Measurements from ENCODE around the gene APBA2. TPM values are rescaled to one million over a fixed set of nuclear protein-coding genes. Genes with fewer than 3 reads are reported as not detected.

The APBA2 gene
- total RNA-seq, 1 experiment from 2014 or later = 0.31 TPM

- no peaks in the 10 kb centered on the region for H3K36me3 ChIP-seq (ENCODE audit: control insufficient read depth, insufficient read depth, low read length)
- BruUV-seq (replicated peaks) = no TSS peak
Observed at GRCh38 chr15:28899061-28899738, 13.4 kb downstream of the APBA2 start.

DNA sequence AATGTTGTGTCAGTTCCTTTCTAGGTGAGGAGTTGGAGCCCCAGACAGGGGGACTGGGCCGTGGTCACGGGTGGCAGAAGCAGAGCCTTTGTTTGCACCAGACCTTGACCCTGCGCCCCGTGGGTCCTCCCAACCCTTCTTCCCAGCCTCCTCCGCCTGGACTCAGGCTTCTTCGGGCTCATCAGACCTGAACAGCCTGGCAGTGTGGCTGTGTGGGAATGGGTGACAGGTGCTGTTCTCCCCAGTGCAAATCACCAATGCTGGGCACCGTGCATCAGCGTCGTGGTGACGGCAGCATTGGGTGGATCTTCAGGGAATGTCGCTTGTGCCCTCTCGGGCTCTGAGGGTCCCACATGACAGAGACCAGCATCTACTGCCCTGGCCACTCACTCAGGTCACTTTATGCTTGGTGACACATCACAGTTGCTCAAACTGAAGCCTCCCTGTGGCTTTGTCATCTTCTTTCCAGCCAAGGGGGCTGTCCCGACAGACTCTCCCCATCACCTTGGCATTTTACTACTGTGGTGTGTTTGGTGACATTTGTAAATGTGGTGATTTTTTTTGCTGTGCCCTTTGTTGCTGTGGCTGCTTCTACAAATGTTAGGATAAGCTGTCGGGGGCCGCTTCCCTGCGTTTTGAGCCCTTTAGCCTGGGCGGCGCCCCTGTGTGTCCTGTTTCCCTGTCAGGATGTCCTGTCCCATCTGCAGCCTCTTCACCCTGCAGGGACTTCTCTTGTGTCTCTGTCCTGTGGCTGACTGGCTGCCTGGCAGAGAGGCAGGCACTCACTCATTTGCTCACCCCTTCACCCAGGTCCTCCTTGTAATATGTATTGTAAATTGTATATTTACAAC lies 14.5 kb downstream of the APBA2 start:
- DNase-seq (ENCODE audit: low read depth, low spot score) (no peak), ATAC-seq (no peak)
- ChIA-PET POLR2A (no interaction called here), CTCF (no interaction called here)
- no peaks in the 10 kb centered on the region for H3K36me3 ChIP-seq (ENCODE audit: control insufficient read depth, insufficient read depth, low read length)
- no peaks in the 10 kb centered on the region for H3K27me3 ChIP-seq (ENCODE audit: control insufficient read depth, insufficient read depth, low read length)
- no peak for TF ChIP-seq SIN3A (IDR thresholded peaks at IDR 0.05; ENCODE audit: borderline replicate concordance, insufficient read depth, low read depth, low read length)
- no peak for TF ChIP-seq TCF7L2 (IDR thresholded peaks at IDR 0.05; ENCODE audit: low read depth, low read length)
- TF ChIP-seq, protein P1, sequence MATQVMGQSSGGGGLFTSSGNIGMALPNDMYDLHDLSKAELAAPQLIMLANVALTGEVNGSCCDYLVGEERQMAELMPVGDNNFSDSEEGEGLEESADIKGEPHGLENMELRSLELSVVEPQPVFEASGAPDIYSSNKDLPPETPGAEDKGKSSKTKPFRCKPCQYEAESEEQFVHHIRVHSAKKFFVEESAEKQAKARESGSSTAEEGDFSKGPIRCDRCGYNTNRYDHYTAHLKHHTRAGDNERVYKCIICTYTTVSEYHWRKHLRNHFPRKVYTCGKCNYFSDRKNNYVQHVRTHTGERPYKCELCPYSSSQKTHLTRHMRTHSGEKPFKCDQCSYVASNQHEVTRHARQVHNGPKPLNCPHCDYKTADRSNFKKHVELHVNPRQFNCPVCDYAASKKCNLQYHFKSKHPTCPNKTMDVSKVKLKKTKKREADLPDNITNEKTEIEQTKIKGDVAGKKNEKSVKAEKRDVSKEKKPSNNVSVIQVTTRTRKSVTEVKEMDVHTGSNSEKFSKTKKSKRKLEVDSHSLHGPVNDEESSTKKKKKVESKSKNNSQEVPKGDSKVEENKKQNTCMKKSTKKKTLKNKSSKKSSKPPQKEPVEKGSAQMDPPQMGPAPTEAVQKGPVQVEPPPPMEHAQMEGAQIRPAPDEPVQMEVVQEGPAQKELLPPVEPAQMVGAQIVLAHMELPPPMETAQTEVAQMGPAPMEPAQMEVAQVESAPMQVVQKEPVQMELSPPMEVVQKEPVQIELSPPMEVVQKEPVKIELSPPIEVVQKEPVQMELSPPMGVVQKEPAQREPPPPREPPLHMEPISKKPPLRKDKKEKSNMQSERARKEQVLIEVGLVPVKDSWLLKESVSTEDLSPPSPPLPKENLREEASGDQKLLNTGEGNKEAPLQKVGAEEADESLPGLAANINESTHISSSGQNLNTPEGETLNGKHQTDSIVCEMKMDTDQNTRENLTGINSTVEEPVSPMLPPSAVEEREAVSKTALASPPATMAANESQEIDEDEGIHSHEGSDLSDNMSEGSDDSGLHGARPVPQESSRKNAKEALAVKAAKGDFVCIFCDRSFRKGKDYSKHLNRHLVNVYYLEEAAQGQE (IDR thresholded peaks at IDR 0.05; ENCODE audit: insufficient read depth in 1 of 2, low read depth in 2 of 2, low read length in 1 of 2) = no peak
- no peak for TF ChIP-seq CTCF (IDR thresholded peaks at IDR 0.05)
- no peak for TF ChIP-seq POLR2AphosphoS5 (IDR thresholded peaks at IDR 0.05; ENCODE audit: low read depth, low read length)
- H3K4me3 ChIP-seq (ENCODE audit: low read depth in 2 of 2, low read length in 2 of 2) = no peak overlapping the region
- H3K9me3 ChIP-seq (ENCODE audit: control insufficient read depth, insufficient read depth, low read depth, low read length) = no peaks in the 10 kb centered on the region
- no peak overlapping the region for H3K27ac ChIP-seq (ENCODE audit: low read length)
- in situ Hi-C loops (cut with HindIII; ENCODE audit: low pct_unique_long_range_greater_than_20kb, low sequenced_read_pairs) (no loop called here), intact Hi-C loops (cut with micrococcal nuclease; ENCODE audit: unreplicated experiment) (no loop called here)
- H3K4me1 ChIP-seq (ENCODE audit: control insufficient read depth, insufficient read depth, low read length) = no peaks in the 10 kb centered on the region
- no TSS peak for BruUV-seq (replicated peaks)

More at GRCh38 chr15:28899061-28899738, 13.4 kb downstream of the APBA2 start:
- ATAC-seq (no peak), DNase-seq (ENCODE audit: low read depth, low spot score) (no peak)
- no peak overlapping the region for H3K4me3 ChIP-seq (ENCODE audit: low read depth in 2 of 2, low read length in 2 of 2)
- no peak for TF ChIP-seq TCF7L2 (IDR thresholded peaks at IDR 0.05; ENCODE audit: low read depth, low read length)
- TF ChIP-seq, protein P1 (IDR thresholded peaks at IDR 0.05; ENCODE audit: insufficient read depth in 1 of 2, low read depth in 2 of 2, low read length in 1 of 2) = no peak
- TF ChIP-seq CTCF (IDR thresholded peaks at IDR 0.05) = no peak
- TF ChIP-seq SIN3A (IDR thresholded peaks at IDR 0.05; ENCODE audit: borderline replicate concordance, insufficient read depth, low read depth, low read length) = no peak
- TF ChIP-seq POLR2AphosphoS5 (IDR thresholded peaks at IDR 0.05; ENCODE audit: low read depth, low read length) = no peak
- no peaks in the 10 kb centered on the region for H3K9me3 ChIP-seq (ENCODE audit: control insufficient read depth, insufficient read depth, low read depth, low read length)
- no peaks in the 10 kb centered on the region for H3K4me1 ChIP-seq (ENCODE audit: control insufficient read depth, insufficient read depth, low read length)
- no peaks in the 10 kb centered on the region for H3K27me3 ChIP-seq (ENCODE audit: control insufficient read depth, insufficient read depth, low read length)
- intact Hi-C loops (cut with micrococcal nuclease; ENCODE audit: unreplicated experiment) (no loop called here), in situ Hi-C loops (cut with HindIII; ENCODE audit: low pct_unique_long_range_greater_than_20kb, low sequenced_read_pairs) (no loop called here)
- POLR2A ChIA-PET = interaction anchor here (0.6 kb wide), 1 partner anchor 146 kb away, joined by 5 read pairs; no protein-coding TSS in a partner anchor
- H3K27ac ChIP-seq (ENCODE audit: low read length) = no peak overlapping the region
- CTCF ChIA-PET = no interaction called here
